ENCODE results near the gene WFS1.
A peak's percentile ranks its signal among the peaks of the same experiment; 100 is the strongest.

WFS1 gene

GRCh38 chr4:6328526-6328925 lies 58.9 kb downstream of the WFS1 start:
- Histone ChIP-seq H3K4me3 (ENCODE audit: low read depth in 1 of 5, low read length in 5 of 5) (no peak overlapping the region), H3K36me3 (ENCODE audit: control insufficient read depth in 5 of 5, insufficient read depth in 5 of 5, low read length in 5 of 5) (no peaks in the 10 kb centered on the region), H3K9ac (ENCODE audit: low read length in 5 of 5) (no peak overlapping the region), H3K27ac (ENCODE audit: low read depth, low read length) (no peak overlapping the region), H3K27me3 (ENCODE audit: control insufficient read depth in 5 of 5, insufficient read depth in 4 of 5, low read length in 5 of 5) (peaks cover 20 to 32% (median 29%) of the 10 kb centered on the region in 5 donors), H3K4me1 (ENCODE audit: control insufficient read depth in 5 of 5, insufficient read depth in 5 of 5, low read length in 5 of 5) (peaks cover 0 to 29% (median 0%) of the 10 kb centered on the region in 5 donors), H3K9me3 (ENCODE audit: control insufficient read depth in 5 of 5, low read length in 5 of 5) (peaks cover 0 to 4% (median 0%) of the 10 kb centered on the region in 5 donors)

GRCh38 chr4:6329478-6330383 lies 60.1 kb downstream of the WFS1 start:
- no peak overlapping the region for H3K9ac ChIP-seq (ENCODE audit: low read length in 5 of 5)
- H3K27me3 ChIP-seq (ENCODE audit: control insufficient read depth in 5 of 5, insufficient read depth in 4 of 5, low read length in 5 of 5): peaks cover 20 to 39% (median 31%) of the 10 kb centered on the region in 5 donors
- H3K36me3 ChIP-seq (ENCODE audit: control insufficient read depth in 5 of 5, insufficient read depth in 5 of 5, low read length in 5 of 5): no peaks in the 10 kb centered on the region
- H3K27ac ChIP-seq (ENCODE audit: low read depth, low read length): no peak overlapping the region
- peaks cover 0 to 22% (median 0%) of the 10 kb centered on the region in 5 donors for H3K4me1 ChIP-seq (ENCODE audit: control insufficient read depth in 5 of 5, insufficient read depth in 5 of 5, low read length in 5 of 5)
- H3K4me3 ChIP-seq (ENCODE audit: low read depth in 1 of 5, low read length in 5 of 5): no peak overlapping the region
- H3K9me3 ChIP-seq (ENCODE audit: control insufficient read depth in 5 of 5, low read length in 5 of 5): peaks cover 0 to 10% (median 5%) of the 10 kb centered on the region in 5 donors

- Histone ChIP-seq H3K36me3 (ENCODE audit: control insufficient read depth in 5 of 5, insufficient read depth in 5 of 5, low read length in 5 of 5) (no peaks in the 10 kb centered on the region), H3K4me3 (ENCODE audit: low read depth in 1 of 5, low read length in 5 of 5) (no peak overlapping the region), H3K27me3 (ENCODE audit: control insufficient read depth in 5 of 5, insufficient read depth in 4 of 5, low read length in 5 of 5) (peaks cover 20 to 42% (median 38%) of the 10 kb centered on the region in 5 donors), H3K9ac (ENCODE audit: low read length in 5 of 5) (no peak overlapping the region), H3K9me3 (ENCODE audit: control insufficient read depth in 5 of 5, low read length in 5 of 5) (peaks cover 0 to 10% (median 5%) of the 10 kb centered on the region in 5 donors), H3K27ac (ENCODE audit: low read depth, low read length) (no peak overlapping the region), H3K4me1 (ENCODE audit: control insufficient read depth in 5 of 5, insufficient read depth in 5 of 5, low read length in 5 of 5) (peaks cover 0 to 15% (median 0%) of the 10 kb centered on the region in 5 donors)
Observed at GRCh38 chr4:6330384-6330767, 60.7 kb downstream of the WFS1 start.

- Histone ChIP-seq H3K4me1 (ENCODE audit: control insufficient read depth in 5 of 5, insufficient read depth in 5 of 5, low read length in 5 of 5) (peaks cover 0 to 9% (median 0%) of the 10 kb centered on the region in 5 donors), H3K36me3 (ENCODE audit: control insufficient read depth in 5 of 5, insufficient read depth in 5 of 5, low read length in 5 of 5) (no peaks in the 10 kb centered on the region), H3K9me3 (ENCODE audit: control insufficient read depth in 5 of 5, low read length in 5 of 5) (peaks cover 0 to 10% (median 5%) of the 10 kb centered on the region in 5 donors), H3K27ac (ENCODE audit: low read depth, low read length) (no peak overlapping the region), H3K4me3 (ENCODE audit: low read depth in 1 of 5, low read length in 5 of 5) (no peak overlapping the region), H3K9ac (ENCODE audit: low read length in 5 of 5) (no peak overlapping the region), H3K27me3 (ENCODE audit: control insufficient read depth in 5 of 5, insufficient read depth in 4 of 5, low read length in 5 of 5) (peaks cover 22 to 46% (median 42%) of the 10 kb centered on the region in 5 donors)
Observed at GRCh38 chr4:6331018-6331417, 61.4 kb downstream of the WFS1 start.

- Histone ChIP-seq H3K27ac (ENCODE audit: low read depth, low read length) (no peak overlapping the region), H3K4me3 (ENCODE audit: low read depth in 1 of 5, low read length in 5 of 5) (no peak overlapping the region), H3K9me3 (ENCODE audit: control insufficient read depth in 5 of 5, low read length in 5 of 5) (peaks cover 0 to 10% (median 5%) of the 10 kb centered on the region in 5 donors), H3K27me3 (ENCODE audit: control insufficient read depth in 5 of 5, insufficient read depth in 4 of 5, low read length in 5 of 5) (peaks cover 22 to 46% (median 42%) of the 10 kb centered on the region in 5 donors), H3K4me1 (ENCODE audit: control insufficient read depth in 5 of 5, insufficient read depth in 5 of 5, low read length in 5 of 5) (peaks cover 0 to 7% (median 0%) of the 10 kb centered on the region in 5 donors), H3K9ac (ENCODE audit: low read length in 5 of 5) (no peak overlapping the region), H3K36me3 (ENCODE audit: control insufficient read depth in 5 of 5, insufficient read depth in 5 of 5, low read length in 5 of 5) (no peaks in the 10 kb centered on the region)
Observed at GRCh38 chr4:6331468-6331867, 61.8 kb downstream of the WFS1 start.

GRCh38 chr4:6332042-6332668 lies 62.5 kb downstream of the WFS1 start:
- peak overlapping the region in 1 of 5 donors; percentile 6 for H3K4me3 ChIP-seq (ENCODE audit: low read depth in 1 of 5, low read length in 5 of 5)
- peaks cover 23 to 47% (median 40%) of the 10 kb centered on the region in 5 donors for H3K27me3 ChIP-seq (ENCODE audit: control insufficient read depth in 5 of 5, insufficient read depth in 4 of 5, low read length in 5 of 5)
- H3K9ac ChIP-seq (ENCODE audit: low read length in 5 of 5): no peak overlapping the region
- peaks cover 0 to 1% (median 0%) of the 10 kb centered on the region in 5 donors for H3K4me1 ChIP-seq (ENCODE audit: control insufficient read depth in 5 of 5, insufficient read depth in 5 of 5, low read length in 5 of 5)
- H3K9me3 ChIP-seq (ENCODE audit: control insufficient read depth in 5 of 5, low read length in 5 of 5): peaks cover 0 to 10% (median 5%) of the 10 kb centered on the region in 5 donors
- no peak overlapping the region for H3K27ac ChIP-seq (ENCODE audit: low read depth, low read length)
- H3K36me3 ChIP-seq (ENCODE audit: control insufficient read depth in 5 of 5, insufficient read depth in 5 of 5, low read length in 5 of 5): no peaks in the 10 kb centered on the region

GRCh38 chr4:6332669-6333050 lies 63.0 kb downstream of the WFS1 start:
- Histone ChIP-seq H3K4me1 (ENCODE audit: control insufficient read depth in 5 of 5, insufficient read depth in 5 of 5, low read length in 5 of 5) (peaks cover 0 to 6% (median 4%) of the 10 kb centered on the region in 5 donors), H3K9ac (ENCODE audit: low read length in 5 of 5) (no peak overlapping the region), H3K27me3 (ENCODE audit: control insufficient read depth in 5 of 5, insufficient read depth in 4 of 5, low read length in 5 of 5) (peaks cover 25 to 47% (median 38%) of the 10 kb centered on the region in 5 donors), H3K27ac (ENCODE audit: low read depth, low read length) (no peak overlapping the region), H3K36me3 (ENCODE audit: control insufficient read depth in 5 of 5, insufficient read depth in 5 of 5, low read length in 5 of 5) (no peaks in the 10 kb centered on the region), H3K9me3 (ENCODE audit: control insufficient read depth in 5 of 5, low read length in 5 of 5) (peaks cover 0 to 10% (median 5%) of the 10 kb centered on the region in 5 donors), H3K4me3 (ENCODE audit: low read depth in 1 of 5, low read length in 5 of 5) (no peak overlapping the region)

GRCh38 chr4:6333301-6334202 lies 63.9 kb downstream of the WFS1 start:
- Histone ChIP-seq H3K9ac (ENCODE audit: low read length in 5 of 5) (no peak overlapping the region), H3K27ac (ENCODE audit: low read depth, low read length) (no peak overlapping the region), H3K9me3 (ENCODE audit: control insufficient read depth in 5 of 5, low read length in 5 of 5) (peaks cover 0 to 10% (median 5%) of the 10 kb centered on the region in 5 donors)

GRCh38 chr4:6334203-6334887 lies 64.7 kb downstream of the WFS1 start:
- H3K27me3 ChIP-seq (ENCODE audit: control insufficient read depth in 5 of 5, insufficient read depth in 4 of 5, low read length in 5 of 5): peaks cover 23 to 47% (median 39%) of the 10 kb centered on the region in 5 donors
- peaks cover 0 to 13% (median 4%) of the 10 kb centered on the region in 5 donors for H3K4me1 ChIP-seq (ENCODE audit: control insufficient read depth in 5 of 5, insufficient read depth in 5 of 5, low read length in 5 of 5)

More at GRCh38 chr4:6333301-6334202, 63.9 kb downstream of the WFS1 start:
- Histone ChIP-seq H3K27me3 (ENCODE audit: control insufficient read depth in 5 of 5, insufficient read depth in 4 of 5, low read length in 5 of 5) (peaks cover 22 to 45% (median 40%) of the 10 kb centered on the region in 5 donors), H3K36me3 (ENCODE audit: control insufficient read depth in 5 of 5, insufficient read depth in 5 of 5, low read length in 5 of 5) (no peaks in the 10 kb centered on the region), H3K4me1 (ENCODE audit: control insufficient read depth in 5 of 5, insufficient read depth in 5 of 5, low read length in 5 of 5) (peaks cover 0 to 13% (median 4%) of the 10 kb centered on the region in 5 donors), H3K4me3 (ENCODE audit: low read depth in 1 of 5, low read length in 5 of 5) (no peak overlapping the region)

More at GRCh38 chr4:6334203-6334887, 64.7 kb downstream of the WFS1 start:
- Histone ChIP-seq H3K36me3 (ENCODE audit: control insufficient read depth in 5 of 5, insufficient read depth in 5 of 5, low read length in 5 of 5) (no peaks in the 10 kb centered on the region), H3K9ac (ENCODE audit: low read length in 5 of 5) (no peak overlapping the region), H3K9me3 (ENCODE audit: control insufficient read depth in 5 of 5, low read length in 5 of 5) (peaks cover 0 to 10% (median 5%) of the 10 kb centered on the region in 5 donors), H3K27ac (ENCODE audit: low read depth, low read length) (no peak overlapping the region), H3K4me3 (ENCODE audit: low read depth in 1 of 5, low read length in 5 of 5) (no peak overlapping the region)

Measured in subcutaneous abdominal adipose tissue (tissue), 5 donors.